Peyer's patch (tissue), 4 donors: Measurements from ENCODE around the gene ATP11C.

Experiments
- POLR2A ChIP-seq, 2 donors: fragments of 450-650 bp; IDR thresholded peaks; one replicate each; pipeline ENCODE4 v1.5.1; 2017; ENCODE audit warnings: antibody characterized with exemption in 2 of 2, mild to moderate bottlenecking in 2 of 2, moderate library complexity in 2 of 2
- TF ChIP-seq, protein P1 (sequence below), 6 experiments: fragments of 450-650 bp in 4 of 6; fragments of 200-600 bp in 2 of 6; sonication (generic) in 1 of 6; IDR thresholded peaks; one replicate each; pipeline ENCODE4 v1.5.1; 2017 to 2019; ENCODE audit warnings: antibody characterized with exemption in 6 of 6, mild to moderate bottlenecking in 3 of 6, moderate library complexity in 1 of 6

DNA sequence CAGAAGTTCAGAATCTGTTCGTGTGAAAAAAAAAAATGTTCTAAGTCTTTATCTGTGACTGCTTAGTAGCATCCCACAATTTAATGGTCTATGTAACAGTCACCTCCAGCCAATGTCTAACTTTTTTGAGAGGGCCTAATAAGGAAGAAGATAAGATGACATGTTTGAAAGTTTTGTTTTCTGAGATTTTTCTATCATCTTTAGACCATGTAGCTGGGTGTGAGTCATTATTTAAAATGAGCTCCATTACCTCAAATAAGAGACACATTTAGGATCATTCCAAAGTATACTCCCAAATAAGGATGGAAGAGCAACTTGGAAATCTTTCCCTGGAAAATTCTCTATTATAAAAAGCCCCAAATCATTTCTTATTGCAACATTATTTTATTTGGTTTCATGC lies 196.7 kb downstream of the ATP11C start:
- TF ChIP-seq, protein P1, sequence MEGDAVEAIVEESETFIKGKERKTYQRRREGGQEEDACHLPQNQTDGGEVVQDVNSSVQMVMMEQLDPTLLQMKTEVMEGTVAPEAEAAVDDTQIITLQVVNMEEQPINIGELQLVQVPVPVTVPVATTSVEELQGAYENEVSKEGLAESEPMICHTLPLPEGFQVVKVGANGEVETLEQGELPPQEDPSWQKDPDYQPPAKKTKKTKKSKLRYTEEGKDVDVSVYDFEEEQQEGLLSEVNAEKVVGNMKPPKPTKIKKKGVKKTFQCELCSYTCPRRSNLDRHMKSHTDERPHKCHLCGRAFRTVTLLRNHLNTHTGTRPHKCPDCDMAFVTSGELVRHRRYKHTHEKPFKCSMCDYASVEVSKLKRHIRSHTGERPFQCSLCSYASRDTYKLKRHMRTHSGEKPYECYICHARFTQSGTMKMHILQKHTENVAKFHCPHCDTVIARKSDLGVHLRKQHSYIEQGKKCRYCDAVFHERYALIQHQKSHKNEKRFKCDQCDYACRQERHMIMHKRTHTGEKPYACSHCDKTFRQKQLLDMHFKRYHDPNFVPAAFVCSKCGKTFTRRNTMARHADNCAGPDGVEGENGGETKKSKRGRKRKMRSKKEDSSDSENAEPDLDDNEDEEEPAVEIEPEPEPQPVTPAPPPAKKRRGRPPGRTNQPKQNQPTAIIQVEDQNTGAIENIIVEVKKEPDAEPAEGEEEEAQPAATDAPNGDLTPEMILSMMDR (IDR thresholded peaks at IDR 0.05): no peak
- no peak for TF ChIP-seq POLR2A (IDR thresholded peaks at IDR 0.05)
